HCT116 (cell line): ENCODE results near the gene IGLL1. TPM values are rescaled to one million over a fixed set of nuclear protein-coding genes. Genes with fewer than 3 reads are reported as not detected.

Experiments
- ATAC-seq: fragments of 200-7000 bp; cut with Tn5 transposase; 2 replicates; pipeline ENCODE4 v1.9.1; 2020; ENCODE audit warnings: mild to moderate bottlenecking, moderate library complexity
- BruUV-seq: library from RNA; stranded (reverse); fragments of 400-500 nt; replicated peaks from 2 replicates; lab custom pipeline; 2021; lab: Mats Ljungman, UMichigan
- CTCF ChIA-PET: fragments of 300-600 bp; sonication (Branson Sonifier 250); formaldehyde crosslinking; loops from one replicate; lab custom pipeline; 2021; ENCODE audit warnings: antibody characterized with exemption; lab: Charles Lee
- POLR2A ChIA-PET: fragments of 300-600, 350-600 bp; sonication (Branson Sonifier 250); formaldehyde crosslinking; loops from one replicate; lab custom pipeline; 2021; ENCODE audit warnings: antibody characterized with exemption; lab: Charles Lee
- RAD21 ChIA-PET, 2 experiments: fragments of 300-600 bp; sonication (Branson Sonifier 250); formaldehyde crosslinking; loops; one replicate each; lab custom pipeline; 2023; ENCODE audit warnings: low total read pairs in 2 of 2; ENCODE audit not compliant: uncharacterized antibody in 2 of 2, unreplicated experiment in 2 of 2, low non-redundant PET in 1 of 2; lab: Charles Lee
- DNase-seq: peaks from one replicate; pipeline ENCODE4 v3.0.0-alpha.2; 2010; ENCODE audit warnings: low read depth, low spot score
- H2AFZ ChIP-seq: fragments of 200-600 bp; shearing (Covaris generic), sonication (generic); 2 replicates; pipeline ENCODE4 v1.6.1; 2017; ENCODE audit warnings: low read depth, mixed run types, mixed read lengths, antibody characterized with exemption, low read length; ENCODE audit not compliant: poor library complexity, severe bottlenecking
- H3K27ac ChIP-seq: 2 replicates; pipeline ENCODE4 v1.5.1; 2012; ENCODE audit warnings: low read depth, low read length
- H3K27me3 ChIP-seq: fragments of 200-600 bp; sonication (generic); 2 replicates; pipeline ENCODE4 v1.6.1; 2016; ENCODE audit warnings: mixed run types, low read length, mixed read lengths; ENCODE audit not compliant: insufficient read depth
- H3K36me3 ChIP-seq, 2 experiments: fragments of 200-500 bp in 1 of 2; fragments of 200-600 bp in 1 of 2; sonication (Bioruptor generic) in 1 of 2; sonication (generic) in 1 of 2; 2 replicates each; pipeline versions ENCODE4 v1.5.1 to v1.6.1; 2014 to 2016; ENCODE audit warnings: low read length in 2 of 2, inconsistent platforms in 1 of 2, mixed read lengths in 1 of 2, mixed run types in 1 of 2; ENCODE audit not compliant: insufficient read depth in 2 of 2, control insufficient read depth in 1 of 2
- H3K4me1 ChIP-seq, 2 experiments: fragments of 200-600 bp in 1 of 2; sonication (generic) in 1 of 2; 2 replicates each; pipeline versions ENCODE4 v1.5.1 to v1.6.1; 2012 to 2017; ENCODE audit warnings: low read length in 2 of 2, inconsistent platforms in 1 of 2, mild to moderate bottlenecking in 1 of 2, mixed read lengths in 1 of 2, mixed run types in 1 of 2, moderate library complexity in 1 of 2; ENCODE audit not compliant: insufficient read depth in 2 of 2, control insufficient read depth in 1 of 2
- H3K4me2 ChIP-seq: fragments of 200-600 bp; sonication (generic); 2 replicates; pipeline ENCODE4 v1.6.1; 2017; ENCODE audit warnings: mixed run types, low read length, mixed read lengths
- H3K4me3 ChIP-seq, 2 experiments: fragments of 200-600 bp in 1 of 2; sonication (generic) in 1 of 2; replicated peaks in 1 of 2; 2 replicates each; pipeline ENCODE4 v1.5.1; 2011 to 2016; ENCODE audit warnings: low read length in 2 of 2, control low read depth in 1 of 2, low read depth in 1 of 2, mild to moderate bottlenecking in 1 of 2, mixed read lengths in 1 of 2, mixed run types in 1 of 2
- H3K79me2 ChIP-seq: fragments of 200-600 bp; sonication (generic); 2 replicates; pipeline ENCODE4 v1.6.1; 2017; ENCODE audit warnings: mild to moderate bottlenecking, mixed run types, low read length, moderate library complexity, mixed read lengths; ENCODE audit not compliant: insufficient read depth
- H3K9ac ChIP-seq: fragments of 200-600 bp; sonication (generic); 2 replicates; pipeline ENCODE4 v1.6.1; 2016; ENCODE audit warnings: low read length, mixed read lengths
- H3K9me2 ChIP-seq: fragments of 200-600 bp; sonication (generic), shearing (Covaris generic); 2 replicates; pipeline ENCODE4 v1.6.1; 2017; ENCODE audit warnings: mixed run types, mild to moderate bottlenecking, moderate library complexity; ENCODE audit not compliant: insufficient read depth
- H3K9me3 ChIP-seq, 2 experiments: fragments of 200-500 bp in 1 of 2; fragments of 200-600 bp in 1 of 2; sonication (Bioruptor generic) in 1 of 2; sonication (generic) in 1 of 2; 2 replicates each; pipeline ENCODE4 v1.6.1; 2014 to 2017; ENCODE audit warnings: low read length in 2 of 2, mixed read lengths in 2 of 2, inconsistent platforms in 1 of 2, low read depth in 1 of 2, mild to moderate bottlenecking in 1 of 2, mixed run types in 1 of 2, moderate library complexity in 1 of 2; ENCODE audit not compliant: control insufficient read depth in 1 of 2, insufficient read depth in 1 of 2
- H4K20me1 ChIP-seq: fragments of 200-600 bp; sonication (generic), shearing (Covaris generic); 2 replicates; pipeline ENCODE4 v1.6.1; 2017; ENCODE audit warnings: mixed run types, mild to moderate bottlenecking, moderate library complexity; ENCODE audit not compliant: insufficient read depth
- CEBPB ChIP-seq: IDR thresholded peaks from 2 replicates; pipeline ENCODE4 v1.6.1; 2012; ENCODE audit warnings: low read depth
- POLR2AphosphoS5 ChIP-seq: IDR thresholded peaks from 2 replicates; pipeline ENCODE4 v1.6.1; 2011; ENCODE audit warnings: mild to moderate bottlenecking, low read depth, low read length, moderate library complexity
- SRF ChIP-seq: IDR thresholded peaks from 2 replicates; pipeline ENCODE4 v1.6.1; 2012; ENCODE audit warnings: low read depth
- TCF7L2 ChIP-seq: IDR thresholded peaks from 2 replicates; pipeline ENCODE4 v1.7.0; 2011; ENCODE audit warnings: borderline replicate concordance, inconsistent platforms; ENCODE audit not compliant: insufficient read depth, insufficient read length; ENCODE audit errors: extremely low read depth
- YY1 ChIP-seq: IDR thresholded peaks from 2 replicates; pipeline ENCODE4 v1.6.1; 2011; ENCODE audit warnings: low read length, low read depth, moderate library complexity, mild to moderate bottlenecking; ENCODE audit not compliant: insufficient replicate concordance; ENCODE audit errors: extremely low read depth
- ZNF274 ChIP-seq: fragments of 200-500 bp; sonication (Bioruptor generic); IDR thresholded peaks from 2 replicates; pipeline ENCODE4 v1.6.1; 2014; ENCODE audit warnings: mild to moderate bottlenecking, low read depth, low read length, inconsistent platforms
- intact Hi-C: fragments of 100-400 bp; cut with micrococcal nuclease; formaldehyde crosslinking; loops from 2 replicates; pipeline ENCODE4 v1.10.0; 2022
- total RNA-seq: library from RNA; stranded (reverse); gene quantifications from one replicate; pipeline ENCODE4 v1.2.1, GENCODE V29; 2021; ENCODE audit not compliant: unreplicated experiment
- TF ChIP-seq, protein P1 (sequence below): IDR thresholded peaks from 2 replicates; pipeline ENCODE4 v1.6.1; 2011; ENCODE audit warnings: mild to moderate bottlenecking, low read length, moderate library complexity; ENCODE audit not compliant: insufficient replicate concordance; ENCODE audit errors: extremely low read depth
- TF ChIP-seq, protein P2 (sequence below): IDR thresholded peaks from 2 replicates; pipeline ENCODE4 v1.6.1; 2012

IGLL1 gene
- total RNA-seq, 1 experiment from 2014 or later, result not detected

DNA sequence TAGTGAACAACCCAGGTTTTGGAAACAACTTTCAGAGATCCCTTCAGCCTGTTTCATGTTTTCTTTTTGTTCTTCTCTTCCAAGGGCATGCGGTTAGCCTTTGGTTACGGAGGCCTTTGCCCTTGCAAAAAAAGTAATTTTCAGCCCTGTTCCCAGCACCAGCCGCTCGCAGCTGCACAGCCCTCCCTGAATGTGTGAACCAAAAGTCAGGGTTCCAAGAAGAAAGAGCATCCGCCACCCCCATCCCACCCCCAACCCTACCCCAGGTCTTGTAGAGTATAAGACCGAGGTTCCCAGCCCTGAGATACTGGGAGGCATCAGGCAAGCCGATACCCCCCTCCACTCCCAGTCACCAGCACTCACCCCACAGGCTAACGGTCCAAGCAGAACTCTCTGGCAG lies 56.4 kb downstream of the IGLL1 start:
- intact Hi-C loops, result no loop called here
- POLR2A ChIA-PET, result no interaction called here
- DNase-seq, result no peak

More for the DNA sequence above, 56.4 kb downstream of the IGLL1 start:
- Histone ChIP-seq H3K9ac (no peak overlapping the region), H3K4me3 (no peak overlapping the region), H3K79me2 (no peaks in the 10 kb centered on the region), H3K4me1 (peaks cover 26 to 28% of the 10 kb centered on the region in 2 experiments), H3K36me3 (no peaks in the 10 kb centered on the region), H3K9me3 (no peaks in the 10 kb centered on the region), H2AFZ (no peak overlapping the region), H4K20me1 (no peaks in the 10 kb centered on the region), H3K27ac (no peak overlapping the region), H3K9me2 (no peaks in the 10 kb centered on the region), H3K27me3 (no peaks in the 10 kb centered on the region), H3K4me2 (no peak overlapping the region)
- RAD21 ChIA-PET, result no interaction called here
- no peak for ATAC-seq
- TF ChIP-seq, protein P1, sequence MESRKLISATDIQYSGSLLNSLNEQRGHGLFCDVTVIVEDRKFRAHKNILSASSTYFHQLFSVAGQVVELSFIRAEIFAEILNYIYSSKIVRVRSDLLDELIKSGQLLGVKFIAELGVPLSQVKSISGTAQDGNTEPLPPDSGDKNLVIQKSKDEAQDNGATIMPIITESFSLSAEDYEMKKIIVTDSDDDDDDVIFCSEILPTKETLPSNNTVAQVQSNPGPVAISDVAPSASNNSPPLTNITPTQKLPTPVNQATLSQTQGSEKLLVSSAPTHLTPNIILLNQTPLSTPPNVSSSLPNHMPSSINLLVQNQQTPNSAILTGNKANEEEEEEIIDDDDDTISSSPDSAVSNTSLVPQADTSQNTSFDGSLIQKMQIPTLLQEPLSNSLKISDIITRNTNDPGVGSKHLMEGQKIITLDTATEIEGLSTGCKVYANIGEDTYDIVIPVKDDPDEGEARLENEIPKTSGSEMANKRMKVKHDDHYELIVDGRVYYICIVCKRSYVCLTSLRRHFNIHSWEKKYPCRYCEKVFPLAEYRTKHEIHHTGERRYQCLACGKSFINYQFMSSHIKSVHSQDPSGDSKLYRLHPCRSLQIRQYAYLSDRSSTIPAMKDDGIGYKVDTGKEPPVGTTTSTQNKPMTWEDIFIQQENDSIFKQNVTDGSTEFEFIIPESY, result no peak
- TF ChIP-seq YY1 (no peak), CEBPB (no peak), ZNF274 (no peak), TCF7L2 (no peak), SRF (no peak), POLR2AphosphoS5 (no peak)
- TF ChIP-seq, protein P2, sequence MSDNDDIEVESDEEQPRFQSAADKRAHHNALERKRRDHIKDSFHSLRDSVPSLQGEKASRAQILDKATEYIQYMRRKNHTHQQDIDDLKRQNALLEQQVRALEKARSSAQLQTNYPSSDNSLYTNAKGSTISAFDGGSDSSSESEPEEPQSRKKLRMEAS, result no peak
- CTCF ChIA-PET, result no interaction called here
- no TSS peak for BruUV-seq

Other genes starting within 250 kb of the IGLL1 start
- 0.44 TPM for gene DRICH1, start 52.0 kb upstream of the IGLL1 start, total RNA-seq
- not detected for gene RGL4, start 110.7 kb upstream of the IGLL1 start, total RNA-seq
- gene ZNF70, start 170.8 kb upstream of the IGLL1 start, total RNA-seq, result 3.2 TPM
- 2.4 TPM for gene VPREB3, start 174.1 kb upstream of the IGLL1 start, total RNA-seq
- not detected for gene C22orf15, start 182.7 kb upstream of the IGLL1 start, total RNA-seq
- gene CHCHD10, start 187.7 kb upstream of the IGLL1 start, total RNA-seq, result 279 TPM
- gene MMP11, start 192.6 kb upstream of the IGLL1 start, total RNA-seq, result 7.4 TPM
- gene SMARCB1, start 206.7 kb upstream of the IGLL1 start, total RNA-seq, result 101 TPM